K562 (cell line): ENCODE results near the gene GRIN2D. TPM values are rescaled to one million over a fixed set of nuclear protein-coding genes. Genes with fewer than 3 reads are reported as not detected.

Experiments used
- CSDE1 ChIP-seq, 2 experiments: fragments of 450-650 bp; IDR thresholded peaks; 2 replicates each; pipeline ENCODE4 v1.6.1; 2016; ENCODE audit warnings: mild to moderate bottlenecking in 1 of 2
- ETS1 ChIP-seq: conservative IDR thresholded peaks from 2 replicates; pipeline ENCODE4 v1.6.1; 2011; ENCODE audit warnings: low read depth, mild to moderate bottlenecking, low read length; ENCODE audit not compliant: control insufficient read depth
- FOXP4 ChIP-seq: sonication (generic); formaldehyde crosslinking; IDR thresholded peaks from 2 replicates; pipeline ENCODE4 v1.8.0; 2022; ENCODE audit warnings: mild to moderate bottlenecking, missing genetic modification reagents, borderline replicate concordance
- GTF2E2 ChIP-seq: fragments of 200-800 bp; sonication (Bioruptor generic); IDR thresholded peaks from 2 replicates; pipeline ENCODE4 v1.6.1; 2016; ENCODE audit warnings: missing genetic modification characterization, missing compliant biosample characterization
- MLX ChIP-seq, 2 experiments: fragments of 450-650 bp in 1 of 2; sonication (generic) in 1 of 2; formaldehyde crosslinking; conservative IDR thresholded peaks; 2 replicates each; pipeline versions ENCODE4 v1.4.0 to v1.8.1; 2020 to 2022; ENCODE audit warnings: mild to moderate bottlenecking in 1 of 2, missing genetic modification reagents in 1 of 2
- NONO ChIP-seq, 2 experiments: fragments of 200-400 bp in 1 of 2; fragments of 450-650 bp in 1 of 2; formaldehyde crosslinking in 1 of 2; IDR thresholded peaks; 2 replicates each; pipeline ENCODE4 v1.6.1; 2017; ENCODE audit warnings: low read depth in 2 of 2, mild to moderate bottlenecking in 2 of 2, moderate library complexity in 2 of 2, low read length in 1 of 2
- NR4A1 ChIP-seq, 2 experiments: fragments of 250-450 bp in 1 of 2; fragments of 450-650 bp in 1 of 2; sonication (Bioruptor Pico) in 1 of 2; IDR thresholded peaks; 2 replicates each; pipeline versions ENCODE4 v1.4.0 to v1.6.1; 2016 to 2020; ENCODE audit warnings: mild to moderate bottlenecking in 2 of 2, missing compliant biosample characterization in 1 of 2, missing genetic modification characterization in 1 of 2, moderate library complexity in 1 of 2
- PREB ChIP-seq: sonication (generic); formaldehyde crosslinking; IDR thresholded peaks from 2 replicates; pipeline ENCODE4 v1.8.1; 2023; ENCODE audit warnings: mild to moderate bottlenecking, missing genetic modification reagents
- RBFOX2 ChIP-seq: fragments of 200-400 bp; formaldehyde crosslinking; IDR thresholded peaks from 2 replicates; pipeline ENCODE4 v1.6.1; 2017; ENCODE audit warnings: low read depth, mild to moderate bottlenecking, low read length, moderate library complexity
- SRSF9 ChIP-seq: fragments of 200-400 bp; formaldehyde crosslinking; IDR thresholded peaks from 2 replicates; pipeline ENCODE4 v1.6.1; 2017; ENCODE audit warnings: low read depth, low read length, borderline replicate concordance
- SUPT5H ChIP-seq: fragments of 450-650 bp; IDR thresholded peaks from 2 replicates; pipeline ENCODE4 v1.6.1; 2016
- THRB ChIP-seq: fragments of 450-650 bp; formaldehyde crosslinking; conservative IDR thresholded peaks from 2 replicates; pipeline ENCODE4 v1.4.0; 2022; ENCODE audit warnings: mild to moderate bottlenecking, missing genetic modification characterization
- ZBTB1 ChIP-seq: sonication (generic); formaldehyde crosslinking; IDR thresholded peaks from 2 replicates; pipeline ENCODE4 v1.8.1; 2023; ENCODE audit warnings: missing genetic modification reagents, low read depth, mild to moderate bottlenecking, borderline replicate concordance
- ZNF263 ChIP-seq: sonication (generic); formaldehyde crosslinking; IDR thresholded peaks from 2 replicates; pipeline ENCODE4 v1.8.0; 2022; ENCODE audit warnings: mild to moderate bottlenecking, missing genetic modification reagents, borderline replicate concordance
- ZNF280A ChIP-seq: fragments of 450-650 bp; IDR thresholded peaks from 2 replicates; pipeline ENCODE4 v1.6.1; 2018; ENCODE audit warnings: mild to moderate bottlenecking, low read depth; ENCODE audit not compliant: partially characterized antibody
- ZNF696 ChIP-seq: fragments of 250-450 bp; sonication (Bioruptor Pico); conservative IDR thresholded peaks from 2 replicates; pipeline ENCODE4 v1.4.0; 2020; ENCODE audit warnings: mild to moderate bottlenecking, moderate library complexity
- ZSCAN32 ChIP-seq: fragments of 450-650 bp; formaldehyde crosslinking; IDR thresholded peaks from 2 replicates; pipeline ENCODE4 v1.4.0; 2020; ENCODE audit warnings: mild to moderate bottlenecking, moderate library complexity
- polyA plus RNA-seq, 8 experiments: library from polyadenylated mRNA; depleted of rRNA in 4 of 8; stranded (reverse) in 5 of 8; unstranded in 3 of 8; fragments of >200 nt; fragmentation: Nextera tagmentation in 2 of 8; fragmentation: Illumina TruSeq in 1 of 8; extraction: Ambion mirVana in 2 of 8; extraction: Trizol in 1 of 8; gene quantifications; 2 replicates each; pipeline versions ENCODE4 v1.2.1 to v1.2.3, GENCODE V29; 2011 to 2014; ENCODE audit warnings: inconsistent platforms in 1 of 8, missing spikeins in 1 of 8
- total RNA-seq, 7 experiments: library from RNA; depleted of rRNA in 6 of 7; stranded (reverse); fragments of >200 nt in 6 of 7; fragmentation: Illumina TruSeq in 2 of 7; extraction: Trizol in 2 of 7; gene quantifications; 2 replicates each; pipeline versions ENCODE4 v1.2.1 to v1.2.3, GENCODE V29; 2011 to 2021; ENCODE audit warnings: low replicate concordance in 1 of 7

GRIN2D gene
- total and polyA plus RNA-seq, 9 of the 15 experiments (the other 6 are each of a cell fraction or from before 2014, with no cell fraction given): 0.32 to 31.5 (median 1.8) TPM

- no peak for TF ChIP-seq MLX (CRISPR knock-in tag; conservative IDR thresholded peaks at IDR 0.05)
- peak; percentile 38; the same call in 1 of the 2 replicates for TF ChIP-seq SUPT5H
- no peak for TF ChIP-seq PREB (CRISPR knock-in tag)
- peak; percentile 77; the same call in 1 of the 2 replicates for TF ChIP-seq ZNF263
- no peak for TF ChIP-seq RBFOX2
- TF ChIP-seq ZNF280A: no peak
- no peak for TF ChIP-seq ETS1
- TF ChIP-seq THRB (CRISPR knock-in tag): no peak
- no peak for TF ChIP-seq NR4A1 (CRISPR knock-in tag; IDR thresholded peaks at IDR 0.05)
- TF ChIP-seq NR4A1 (tag; IDR thresholded peaks at IDR 0.05): no peak
- no peak for TF ChIP-seq NONO (IDR thresholded peaks at IDR 0.05; ENCODE audit: low read depth in 2 of 2, low read length in 1 of 2)
- no peak for TF ChIP-seq GTF2E2 (tag)
- TF ChIP-seq CSDE1 (IDR thresholded peaks at IDR 0.05): no peak
- no peak for TF ChIP-seq FOXP4 (CRISPR knock-in tag)
- TF ChIP-seq ZSCAN32 (CRISPR knock-in tag): no peak
- TF ChIP-seq ZBTB1 (CRISPR knock-in tag): no peak
- no peak for TF ChIP-seq SRSF9
- no peak for TF ChIP-seq ZNF696
Measured at GRCh38 chr19:48418317-48419064, 25.0 kb downstream of the GRIN2D start (continued).
